ENCODE data around the gene SEC14L2. TPM values are rescaled to one million over a fixed set of nuclear protein-coding genes. Genes with fewer than 3 reads are reported as not detected.
A peak's percentile ranks its signal among the peaks of the same experiment; 100 is the strongest.

Gene SEC14L2
- total RNA-seq, 4 donors from 2014 or later = 3.0 to 5.1 (median 4.2) TPM

DNA sequence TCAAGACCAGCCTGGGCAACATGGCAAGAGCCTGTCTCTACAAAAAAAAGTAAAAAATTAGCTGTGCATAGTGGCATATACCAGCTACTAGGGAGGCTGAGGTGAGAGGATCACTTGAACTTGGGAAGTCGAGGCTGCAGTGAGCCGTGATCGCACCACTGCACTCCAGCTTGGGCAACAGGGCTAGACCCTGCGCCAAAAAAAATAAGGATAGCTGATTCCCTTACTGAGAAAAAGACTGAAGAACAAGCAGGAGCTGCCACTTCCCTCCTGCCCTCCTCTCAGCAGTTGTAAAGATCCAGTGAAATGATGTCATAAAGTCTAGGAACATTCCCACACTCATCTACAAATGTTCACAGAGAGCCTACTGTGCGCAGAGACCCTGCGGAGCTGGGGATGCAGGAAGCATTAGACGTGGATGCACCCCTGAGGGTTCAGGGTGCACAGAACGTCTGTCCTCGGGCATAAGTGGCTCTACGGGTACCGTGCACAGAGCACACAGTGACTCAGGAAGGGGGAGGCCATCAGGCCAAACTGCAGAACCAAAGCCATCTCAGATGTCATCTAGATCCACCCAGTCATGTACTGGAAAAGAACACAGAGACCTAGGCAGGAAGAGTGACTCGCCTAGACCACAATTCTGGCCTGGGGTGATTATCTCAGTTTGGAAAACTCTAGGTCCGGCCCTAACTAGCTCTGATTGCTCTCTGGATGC is 11.7 kb downstream of the SEC14L2 start:
- Histone ChIP-seq H3K4me3 (no peak overlapping the region), H3K36me3 (peaks cover 0 to 15% of the 10 kb centered on the region in 2 donors), H3K27me3 (no peaks in the 10 kb centered on the region), H3K9me3 (no peaks in the 10 kb centered on the region), H3K27ac (peak overlapping the region in 1 of 4 donors; percentile 61), H3K4me1 (peaks cover 0 to 10% of the 10 kb centered on the region in 2 donors)
- intact Hi-C loops (cut with DNase I; ENCODE audit: low total_unique reads) (no loop called here), in situ Hi-C loops (cut with MboI; ENCODE audit: low sequenced_read_pairs in 4 of 4) (no loop called here)
- TF ChIP-seq POLR2A (IDR thresholded peaks at IDR 0.05) = no peak
- TF ChIP-seq, protein P1, sequence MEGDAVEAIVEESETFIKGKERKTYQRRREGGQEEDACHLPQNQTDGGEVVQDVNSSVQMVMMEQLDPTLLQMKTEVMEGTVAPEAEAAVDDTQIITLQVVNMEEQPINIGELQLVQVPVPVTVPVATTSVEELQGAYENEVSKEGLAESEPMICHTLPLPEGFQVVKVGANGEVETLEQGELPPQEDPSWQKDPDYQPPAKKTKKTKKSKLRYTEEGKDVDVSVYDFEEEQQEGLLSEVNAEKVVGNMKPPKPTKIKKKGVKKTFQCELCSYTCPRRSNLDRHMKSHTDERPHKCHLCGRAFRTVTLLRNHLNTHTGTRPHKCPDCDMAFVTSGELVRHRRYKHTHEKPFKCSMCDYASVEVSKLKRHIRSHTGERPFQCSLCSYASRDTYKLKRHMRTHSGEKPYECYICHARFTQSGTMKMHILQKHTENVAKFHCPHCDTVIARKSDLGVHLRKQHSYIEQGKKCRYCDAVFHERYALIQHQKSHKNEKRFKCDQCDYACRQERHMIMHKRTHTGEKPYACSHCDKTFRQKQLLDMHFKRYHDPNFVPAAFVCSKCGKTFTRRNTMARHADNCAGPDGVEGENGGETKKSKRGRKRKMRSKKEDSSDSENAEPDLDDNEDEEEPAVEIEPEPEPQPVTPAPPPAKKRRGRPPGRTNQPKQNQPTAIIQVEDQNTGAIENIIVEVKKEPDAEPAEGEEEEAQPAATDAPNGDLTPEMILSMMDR (IDR thresholded peaks at IDR 0.05 in 4 of 5, conservative IDR thresholded peaks at IDR 0.05 in 1 of 5) = no peak
- ATAC-seq = peak; percentile 46 to 93
- DNase-seq = peak in 1 of 2 donors; percentile 18

DNA sequence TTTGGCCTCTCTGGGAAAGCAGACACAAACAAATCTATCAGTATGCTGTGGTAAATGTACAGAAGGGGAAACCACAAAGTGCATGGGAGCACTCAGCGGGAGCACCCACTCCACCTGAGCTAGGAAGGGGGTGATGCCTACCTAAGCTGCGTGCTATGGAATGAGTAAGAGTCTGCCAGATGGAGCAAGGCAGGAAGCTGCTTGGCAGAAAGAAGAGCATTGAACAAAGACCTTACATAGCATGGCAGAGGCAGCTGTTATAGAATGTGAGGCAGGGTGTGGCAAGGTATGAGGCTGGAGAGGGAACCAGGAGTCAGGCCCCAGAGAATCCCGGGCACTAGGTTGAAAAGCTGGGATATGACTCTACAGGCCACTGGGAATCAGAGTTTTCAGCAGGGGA is 15.0 kb downstream of the SEC14L2 start:
- Histone ChIP-seq H3K27me3 (no peaks in the 10 kb centered on the region), H3K36me3 (peaks cover 0 to 33% of the 10 kb centered on the region in 2 donors), H3K4me3 (no peak overlapping the region), H3K27ac (no peak overlapping the region), H3K4me1 (peaks cover 0 to 10% of the 10 kb centered on the region in 2 donors), H3K9me3 (no peaks in the 10 kb centered on the region)
- intact Hi-C loops (cut with DNase I; ENCODE audit: low total_unique reads) (no loop called here), in situ Hi-C loops (cut with MboI; ENCODE audit: low sequenced_read_pairs in 4 of 4) (no loop called here)
- no peak for TF ChIP-seq POLR2A (IDR thresholded peaks at IDR 0.05)
- TF ChIP-seq, protein P1 (IDR thresholded peaks at IDR 0.05 in 4 of 5, conservative IDR thresholded peaks at IDR 0.05 in 1 of 5) = no peak
- DNase-seq = no peak
- ATAC-seq = no peak

DNA sequence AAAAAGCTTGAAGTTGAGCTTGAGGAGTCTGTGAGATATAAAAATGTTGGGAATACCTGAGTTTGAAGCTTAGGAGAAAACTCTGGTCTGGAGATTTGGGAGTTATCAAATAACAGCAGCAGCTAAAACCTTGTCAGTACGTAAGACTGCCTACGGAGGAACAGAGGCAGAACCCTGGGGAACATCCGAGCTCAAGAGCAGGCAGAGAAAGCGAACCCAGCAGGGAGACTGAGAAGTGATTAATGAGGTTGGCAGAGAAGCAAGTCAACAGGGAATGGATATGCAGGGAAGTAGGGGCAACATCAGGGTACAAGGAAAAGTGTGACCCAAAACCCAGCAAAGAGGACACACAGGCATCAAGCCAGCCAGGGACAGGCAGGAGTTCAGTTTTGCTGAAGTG is 16.2 kb downstream of the SEC14L2 start:
- Histone ChIP-seq H3K27ac (no peak overlapping the region), H3K27me3 (no peaks in the 10 kb centered on the region), H3K9me3 (no peaks in the 10 kb centered on the region), H3K4me3 (no peak overlapping the region), H3K4me1 (peaks cover 0 to 10% of the 10 kb centered on the region in 2 donors), H3K36me3 (peaks cover 0 to 34% of the 10 kb centered on the region in 2 donors)
- DNase-seq = no peak
- TF ChIP-seq, protein P1 (IDR thresholded peaks at IDR 0.05 in 4 of 5, conservative IDR thresholded peaks at IDR 0.05 in 1 of 5) = no peak
- no peak for TF ChIP-seq POLR2A (IDR thresholded peaks at IDR 0.05)
- in situ Hi-C loops (cut with MboI; ENCODE audit: low sequenced_read_pairs in 4 of 4) (no loop called here), intact Hi-C loops (cut with DNase I; ENCODE audit: low total_unique reads) (no loop called here)
- no peak for ATAC-seq

DNA sequence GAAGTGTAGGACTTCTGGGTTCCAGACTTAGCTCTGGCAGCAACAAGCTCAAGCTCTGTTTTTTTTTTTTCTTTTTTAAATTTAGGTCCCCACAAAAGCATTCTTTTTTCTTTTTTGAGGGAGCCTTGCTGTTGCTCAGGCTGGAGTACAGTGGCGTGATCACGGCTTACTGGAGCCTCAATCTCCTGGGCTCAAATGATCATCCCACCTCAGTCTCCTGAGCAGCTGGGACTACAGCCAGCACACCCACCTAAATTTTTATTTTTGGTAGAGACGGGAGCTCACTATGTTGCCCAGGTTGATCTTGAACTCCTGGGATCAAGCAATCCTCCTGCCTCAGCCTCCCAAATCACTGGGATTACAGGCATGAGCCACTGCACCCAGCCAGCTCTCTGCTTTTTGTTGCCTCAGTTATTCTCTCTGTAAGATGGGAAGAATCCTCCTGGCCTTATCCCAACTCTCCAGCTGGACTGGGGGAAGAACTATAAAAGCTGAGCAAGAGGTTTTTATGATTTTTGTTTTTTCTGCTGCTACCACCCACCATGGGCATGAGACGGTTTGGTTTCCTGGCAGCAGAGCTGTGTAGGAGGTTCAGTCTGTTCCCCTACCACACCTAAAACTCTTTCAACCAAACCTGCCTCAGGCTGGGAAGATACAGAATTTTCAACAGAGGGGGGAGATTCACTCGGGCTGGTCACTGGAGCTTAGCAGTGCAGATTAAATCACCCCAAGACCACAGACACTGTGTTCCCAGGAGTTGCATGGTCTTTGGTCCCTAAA is 17.1 kb downstream of the SEC14L2 start:
- in situ Hi-C loops (cut with MboI; ENCODE audit: low sequenced_read_pairs in 4 of 4) = no loop called here
- peaks cover 0 to 43% of the 10 kb centered on the region in 2 donors for H3K36me3 ChIP-seq
- no peaks in the 10 kb centered on the region for H3K27me3 ChIP-seq
- intact Hi-C loops (cut with DNase I; ENCODE audit: low total_unique reads) = no loop called here
- H3K9me3 ChIP-seq = no peaks in the 10 kb centered on the region
- no peak for TF ChIP-seq POLR2A (IDR thresholded peaks at IDR 0.05)
- TF ChIP-seq, protein P1 (IDR thresholded peaks at IDR 0.05 in 4 of 5, conservative IDR thresholded peaks at IDR 0.05 in 1 of 5) = no peak
- ATAC-seq (no peak), DNase-seq (no peak)
- peaks cover 0 to 2% of the 10 kb centered on the region in 2 donors for H3K4me1 ChIP-seq
- no peak overlapping the region for H3K4me3 ChIP-seq
- no peak overlapping the region for H3K27ac ChIP-seq
